HG03469 (cell line): Measurements from ENCODE around the gene TCEAL7.
"Not testable (repeated sequence)": the region's sequence is repeated elsewhere in the genome, so short reads cannot be mapped to it uniquely, and the experiment has no call there.

Experiments
- ATAC-seq: cut with Tn5 transposase; IDR thresholded peaks from one replicate; pipeline ENCODE4 v1.9.1; 2021; ENCODE audit warnings: mild to moderate bottlenecking, moderate library complexity, moderate number of reproducible peaks; ENCODE audit not compliant: unreplicated experiment

TCEAL7 gene

DNA sequence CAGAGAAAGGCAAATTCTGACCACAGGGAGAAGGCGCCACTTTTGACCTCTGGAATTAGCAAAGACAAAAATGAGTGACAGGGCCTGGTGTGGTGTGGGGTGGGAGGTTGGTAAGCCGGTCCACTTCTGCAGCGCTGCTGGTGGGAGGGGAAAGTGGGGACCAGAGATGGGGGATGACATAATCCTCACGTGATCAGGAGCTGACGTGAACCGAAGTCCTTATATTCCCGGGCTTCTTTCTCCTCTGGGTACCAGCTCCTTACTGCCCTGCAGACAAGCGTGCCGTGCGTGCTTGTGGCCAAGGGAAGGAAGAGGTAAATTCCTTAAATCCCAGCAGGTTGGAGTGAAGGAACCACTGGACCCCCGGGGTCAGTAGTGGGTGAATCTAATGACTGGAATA lies at the start of gene TCEAL7:
Gene TCEAL7, plus strand, starts transcription at position 249 of the 400 bp plus-strand sequence. CDS start 1,165 bp downstream, outside the sequence.
- no peak for ATAC-seq

DNA sequence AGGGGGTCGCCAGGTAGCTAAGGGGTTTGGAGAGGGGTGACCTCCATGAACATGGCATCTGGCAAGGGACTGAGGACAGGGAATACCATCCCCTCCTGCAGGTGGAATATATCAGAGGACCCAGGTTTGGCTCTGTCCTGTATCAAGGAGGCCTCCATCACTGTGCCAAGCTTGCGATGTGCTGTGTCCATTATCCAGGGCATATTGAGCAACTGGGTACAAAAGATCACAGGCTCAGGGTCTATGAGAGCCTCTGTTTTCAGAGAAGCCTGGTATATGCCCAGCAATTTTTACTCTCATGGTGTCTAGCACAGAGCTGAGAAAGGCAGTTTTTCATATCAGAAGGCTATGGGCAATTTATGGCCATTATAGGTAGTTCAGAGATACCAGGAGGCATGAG lies 36.9 kb upstream of the TCEAL7 start:
- ATAC-seq = no peak

GRCh38 chrX:103304705-103305104 lies 25.3 kb upstream of the TCEAL7 start:
- ATAC-seq = no peak

- ATAC-seq = not testable (repeated sequence)
Observed at GRCh38 chrX:103305666-103306065, 24.4 kb upstream of the TCEAL7 start.

DNA sequence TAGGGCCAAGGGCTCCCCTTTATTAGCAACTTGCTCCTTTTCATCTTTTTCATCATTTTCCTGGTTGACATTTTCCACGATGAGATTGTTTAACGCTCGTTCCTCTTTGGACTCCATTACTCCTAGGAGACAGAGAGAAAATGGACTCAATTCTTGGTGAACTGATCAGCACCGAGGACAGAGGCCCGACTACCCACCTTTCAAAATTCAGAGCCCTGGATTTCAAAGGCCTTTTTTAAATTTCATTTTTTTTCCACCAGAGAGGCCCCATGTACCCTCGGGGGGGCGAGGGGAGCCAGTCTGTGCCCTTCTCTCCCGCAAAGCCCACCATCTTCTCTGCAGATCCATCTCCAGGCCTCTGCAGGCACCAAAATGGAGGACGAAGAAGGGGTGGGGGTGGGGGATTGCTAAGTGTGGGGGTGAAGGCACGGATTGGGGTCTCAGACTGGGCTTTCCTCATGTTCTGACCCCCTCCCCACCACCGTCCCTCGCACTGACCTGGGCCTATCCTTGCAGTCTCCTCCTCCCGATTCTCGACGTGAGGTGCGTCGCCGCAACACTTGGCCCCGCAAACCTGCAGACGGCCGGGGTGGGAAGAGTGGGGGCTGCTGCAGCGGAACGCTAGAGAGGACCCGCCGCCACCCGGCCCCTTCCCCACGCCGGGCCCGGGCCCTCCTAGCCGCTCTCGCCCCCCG lies 20.0 kb upstream of the TCEAL7 start:
- ATAC-seq = no peak

DNA sequence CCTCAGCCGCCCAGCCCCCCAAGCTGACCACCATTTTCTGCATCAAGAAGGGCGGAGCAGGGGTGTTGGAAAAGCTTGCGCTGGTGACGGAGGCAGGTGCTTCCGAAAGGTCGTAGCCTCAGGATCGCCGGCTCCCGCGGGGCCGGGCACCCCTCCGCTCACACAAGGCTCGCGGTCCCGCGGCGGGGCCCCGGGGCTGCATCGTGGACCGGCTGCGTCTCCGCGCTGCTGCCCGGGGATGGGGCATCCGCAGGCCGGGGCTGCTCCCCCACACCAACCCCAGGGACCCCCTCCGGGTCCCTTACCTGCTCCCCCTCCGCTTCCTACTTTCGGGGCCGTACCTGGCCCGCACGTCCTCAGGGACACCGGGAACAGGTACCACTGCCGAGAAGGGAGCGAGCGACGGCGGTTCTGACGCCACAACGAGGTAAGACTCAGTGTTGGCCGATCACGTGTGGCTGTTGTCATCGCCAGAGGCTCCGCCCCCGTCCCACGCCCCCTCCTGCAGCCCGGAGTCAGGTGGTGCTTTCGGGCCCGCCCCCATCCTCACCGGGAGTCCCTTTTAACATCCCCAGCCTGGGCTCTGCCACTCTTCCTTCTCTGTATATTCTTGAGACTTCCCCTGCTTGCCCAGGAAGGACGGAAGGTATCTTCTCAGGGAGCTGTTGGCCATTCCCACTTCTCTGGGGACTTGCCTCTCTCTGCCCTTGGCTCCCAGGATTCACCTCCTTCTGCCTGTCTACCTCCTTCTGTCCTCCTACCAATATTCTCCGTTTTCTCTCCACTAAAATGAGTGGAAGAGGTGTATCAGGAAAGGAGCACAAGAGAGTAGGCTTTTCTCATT lies 19.3 kb upstream of the TCEAL7 start, which contains the start of gene BEX2:
Gene BEX2, minus strand, starts transcription at position 436 of the 844 bp plus-strand sequence. CDS start 1,014 bp downstream, outside the sequence.
- peak; percentile 83 for ATAC-seq

GRCh38 chrX:103311399-103311780 lies 18.6 kb upstream of the TCEAL7 start:
- ATAC-seq = no peak

- no peak for ATAC-seq
Observed at GRCh38 chrX:103330681-103331288, 746 bp downstream of the TCEAL7 start.

GRCh38 chrX:103338663-103339062 lies 8.6 kb downstream of the TCEAL7 start:
- no peak for ATAC-seq

DNA sequence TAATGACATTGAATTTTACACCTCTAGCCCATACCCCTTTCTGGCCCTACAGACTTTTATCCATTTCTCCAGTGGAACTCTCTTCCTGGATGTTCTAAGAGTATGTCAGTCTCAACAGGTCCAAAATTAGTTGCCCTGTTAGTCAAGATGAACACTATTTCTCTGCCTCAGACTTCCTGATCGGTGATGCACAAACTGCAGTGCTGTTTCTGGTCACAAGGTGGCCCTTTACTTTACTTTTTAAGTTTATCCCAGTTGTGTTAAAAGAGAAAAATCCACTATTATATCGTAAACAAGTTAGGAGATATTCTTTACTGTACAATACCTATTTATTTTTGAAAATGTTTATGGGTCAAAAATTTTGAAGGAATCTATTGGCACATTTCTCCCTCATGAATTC lies 13.1 kb downstream of the TCEAL7 start:
- no peak for ATAC-seq

DNA sequence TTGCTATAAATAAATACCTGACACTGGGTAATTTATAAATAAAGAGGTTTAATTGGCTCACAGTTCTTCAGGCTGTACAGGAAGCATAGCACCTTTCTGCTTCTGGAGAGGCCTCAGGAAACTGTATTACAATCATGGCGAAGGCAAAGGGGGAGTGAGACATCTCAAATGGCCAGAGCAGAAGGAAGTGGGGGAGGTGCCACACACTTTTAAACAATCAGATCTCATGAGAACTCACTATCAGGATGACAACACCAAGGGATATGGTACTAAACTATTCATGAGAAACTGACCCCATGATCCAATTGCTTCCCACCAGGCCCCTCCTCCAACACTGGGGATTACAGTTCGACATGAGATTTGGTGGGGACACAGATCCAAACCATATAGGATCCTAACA lies 14.6 kb downstream of the TCEAL7 start:
- no peak for ATAC-seq

DNA sequence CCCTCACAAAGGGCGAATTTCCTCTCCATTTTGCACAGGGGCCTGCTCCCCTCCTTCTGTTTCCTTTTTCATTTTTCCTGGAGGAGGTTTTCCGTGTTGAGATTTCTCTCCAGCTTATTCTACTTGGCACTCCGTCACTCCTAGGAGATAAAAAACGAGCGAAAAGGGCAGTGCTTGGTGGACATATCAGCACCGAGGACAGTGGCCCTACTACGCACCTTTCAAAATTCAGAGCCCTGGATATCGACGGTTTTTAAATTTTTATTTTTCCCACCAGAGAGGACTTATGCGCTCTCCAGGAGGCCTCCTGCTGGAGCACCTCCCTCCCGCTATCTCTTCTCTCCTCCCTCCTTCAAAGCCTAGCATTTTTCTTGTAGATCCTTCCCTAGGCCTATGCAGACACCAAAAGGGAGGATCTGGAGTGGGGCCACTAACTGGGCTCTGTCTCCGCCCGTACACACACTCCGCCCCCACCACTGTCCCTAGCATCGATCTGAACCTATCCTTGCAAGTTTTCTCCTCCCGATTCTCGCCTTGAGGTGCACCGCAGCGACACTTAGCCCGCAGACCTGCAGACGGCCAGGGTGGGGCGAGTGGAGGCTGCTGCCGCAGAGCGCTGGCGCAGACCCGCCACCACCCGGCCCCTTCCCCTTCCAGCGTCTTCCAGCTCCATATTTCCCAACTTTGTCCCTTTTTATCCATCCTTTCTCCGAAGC lies 17.8 kb downstream of the TCEAL7 start:
- ATAC-seq = no peak

GRCh38 chrX:103356130-103356798 lies 26.2 kb downstream of the TCEAL7 start, which contains the start of gene TCEAL9:
TSS of gene TCEAL9 (plus strand) at chrX:103356506. CDS start at chrX:103357685, 1,179 bp downstream.
- no peak for ATAC-seq

DNA sequence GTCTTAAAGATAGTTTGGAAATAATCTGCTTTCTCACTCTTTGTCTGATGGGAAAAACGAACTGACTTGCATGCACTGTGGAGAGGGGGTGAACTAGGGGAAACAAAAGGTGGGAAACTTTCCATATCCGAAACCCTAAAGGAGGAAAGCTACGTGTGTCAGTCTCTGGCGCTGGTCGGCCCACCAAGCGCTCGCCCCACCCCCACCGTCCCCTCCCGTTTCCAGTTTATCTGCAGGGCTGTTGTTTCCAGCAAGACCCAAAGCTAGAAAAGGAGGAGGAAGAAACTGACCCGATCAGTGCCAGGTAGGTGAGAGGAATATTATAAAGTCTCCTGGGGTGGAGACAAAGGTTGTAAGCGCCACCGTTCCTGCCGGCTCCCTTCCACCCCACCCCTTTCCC lies 26.8 kb downstream of the TCEAL7 start:
- no peak for ATAC-seq

DNA sequence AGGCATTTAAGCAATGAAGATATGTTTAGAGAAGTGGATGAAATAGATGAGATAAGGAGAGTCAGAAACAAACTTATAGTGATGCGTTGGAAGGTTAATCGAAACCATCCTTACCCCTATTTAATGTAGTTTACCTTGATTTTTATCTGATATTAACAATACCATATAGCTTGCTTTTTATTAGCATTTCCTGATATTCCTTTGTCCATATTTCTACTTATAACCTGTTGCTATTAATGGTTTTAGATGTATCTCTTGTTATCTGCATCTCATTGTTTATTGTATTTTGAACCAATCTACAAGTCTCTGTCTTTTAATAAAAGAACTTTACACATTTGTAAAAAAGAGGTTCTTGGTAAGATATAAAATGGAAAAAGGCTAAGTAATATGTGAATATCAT lies 27.8 kb downstream of the TCEAL7 start:
- ATAC-seq = no peak

- ATAC-seq = not testable (repeated sequence)
Observed at GRCh38 chrX:103359605-103360004, 29.6 kb downstream of the TCEAL7 start.

GRCh38 chrX:103360092-103360491 lies 30.1 kb downstream of the TCEAL7 start:
- ATAC-seq = no peak

DNA sequence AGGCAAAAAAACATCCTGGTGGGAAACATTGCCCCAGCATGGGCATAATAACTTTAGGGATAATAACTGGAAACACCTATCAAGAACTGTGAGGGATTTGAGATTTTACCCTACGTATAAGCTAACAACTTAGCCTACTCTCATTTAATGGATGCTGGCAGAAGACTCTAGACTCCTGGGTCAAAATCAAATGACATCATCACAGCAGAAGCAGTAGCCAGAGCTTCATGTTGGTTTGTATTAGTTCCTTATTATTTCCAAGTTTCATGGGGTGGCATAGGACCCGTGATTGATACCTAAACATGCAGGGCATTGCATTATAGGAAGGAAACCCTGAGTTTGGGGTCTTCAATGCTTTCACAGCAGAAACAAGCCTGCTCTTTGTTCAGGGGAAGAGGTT lies 30.9 kb downstream of the TCEAL7 start:
- ATAC-seq = no peak

GRCh38 chrX:103361798-103362197 lies 31.8 kb downstream of the TCEAL7 start:
- no peak for ATAC-seq

- no peak for ATAC-seq
Observed at GRCh38 chrX:103362474-103362873, 32.4 kb downstream of the TCEAL7 start.
